Measurements from ENCODE around the gene NOL3. TPM values are rescaled to one million over a fixed set of nuclear protein-coding genes. Genes with fewer than 3 reads are reported as not detected.

Gene NOL3
- total and polyA plus RNA-seq, 2 of the 13 experiments (the other 11 are each of a cell fraction or from before 2014, with no cell fraction given) = 5.7 to 20.5 TPM

DNA sequence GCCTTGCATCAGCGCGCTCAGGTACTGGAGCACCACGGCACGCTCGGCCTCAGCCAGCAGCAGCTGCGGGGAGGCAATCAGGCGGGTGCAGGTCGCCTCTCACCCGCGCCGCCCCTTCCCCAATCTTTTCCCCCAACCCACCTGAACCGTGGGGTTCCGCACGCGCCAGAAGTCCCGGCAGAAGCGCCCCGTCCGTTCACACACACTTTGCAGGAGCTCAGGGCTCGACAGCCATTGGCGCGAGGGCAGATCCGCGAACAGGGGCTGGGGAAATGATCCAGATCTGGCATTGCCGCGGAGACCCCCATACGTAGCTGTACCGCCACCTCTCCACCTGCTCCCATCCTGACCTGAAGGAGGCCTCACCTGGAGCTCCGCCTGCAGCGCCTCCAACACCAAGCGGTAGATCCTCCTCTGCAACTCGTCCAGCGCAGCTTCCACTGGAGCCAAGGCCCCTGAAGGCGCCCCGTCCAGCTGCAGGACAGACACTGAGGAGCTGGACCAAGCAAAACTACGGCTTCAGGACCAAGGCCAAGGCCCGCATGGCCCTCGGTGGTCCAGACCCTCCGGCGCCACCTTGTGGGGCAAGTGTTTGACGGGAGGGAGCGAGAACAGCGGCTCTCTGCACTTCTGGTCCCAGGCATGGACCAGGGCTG is 14.8 kb downstream of the NOL3 start (continued):
- TF ChIP-seq SRY (CRISPR knock-in tag; IDR thresholded peaks at IDR 0.05) (peak; percentile 84), KAT2B (IDR thresholded peaks at IDR 0.05; ENCODE audit: borderline replicate concordance, low read depth, low read length) (no peak), ZNF30 (CRISPR knock-in tag; IDR thresholded peaks at IDR 0.05) (no peak), IKZF5 (CRISPR knock-in tag; IDR thresholded peaks at IDR 0.05) (peak; percentile 96; the same call in 1 of the 2 replicates), ZNF589 (CRISPR knock-in tag; conservative IDR thresholded peaks at IDR 0.05) (peak; percentile 95), PHB2 (IDR thresholded peaks at IDR 0.05; ENCODE audit: partially characterized antibody) (no peak), NAIF1 (CRISPR knock-in tag; IDR thresholded peaks at IDR 0.05; ENCODE audit: borderline replicate concordance) (no peak), GRHL1 (CRISPR knock-in tag; conservative IDR thresholded peaks at IDR 0.05) (no peak), MTF1 (CRISPR knock-in tag; IDR thresholded peaks at IDR 0.05) (no peak), ZNF672 (CRISPR knock-in tag; IDR thresholded peaks at IDR 0.05) (no peak), LRRFIP1 (CRISPR knock-in tag; conservative IDR thresholded peaks at IDR 0.05) (peak; percentile 61; the same call in 1 of the 2 replicates), CREBL2 (CRISPR knock-in tag; IDR thresholded peaks at IDR 0.05; ENCODE audit: borderline replicate concordance) (no peak), PCBP1 (IDR thresholded peaks at IDR 0.05; ENCODE audit: borderline replicate concordance, low read depth, low read length) (no peak), ZFX (CRISPR knock-in tag; IDR thresholded peaks at IDR 0.05; ENCODE audit: low read depth) (peak; percentile 86), ZNF7 (CRISPR knock-in tag; IDR thresholded peaks at IDR 0.05) (peak; percentile 33; the same call in 1 of the 2 replicates), ATF7-NPFF (CRISPR knock-in tag; IDR thresholded peaks at IDR 0.05; ENCODE audit: low read depth) (peak; percentile 92), ERF (CRISPR knock-in tag; IDR thresholded peaks at IDR 0.05) (peak; percentile 98), MNT (IDR thresholded peaks at IDR 0.05) (peak; percentile 51), PREB (CRISPR knock-in tag; IDR thresholded peaks at IDR 0.05) (no peak)
- TF ChIP-seq, protein P1, sequence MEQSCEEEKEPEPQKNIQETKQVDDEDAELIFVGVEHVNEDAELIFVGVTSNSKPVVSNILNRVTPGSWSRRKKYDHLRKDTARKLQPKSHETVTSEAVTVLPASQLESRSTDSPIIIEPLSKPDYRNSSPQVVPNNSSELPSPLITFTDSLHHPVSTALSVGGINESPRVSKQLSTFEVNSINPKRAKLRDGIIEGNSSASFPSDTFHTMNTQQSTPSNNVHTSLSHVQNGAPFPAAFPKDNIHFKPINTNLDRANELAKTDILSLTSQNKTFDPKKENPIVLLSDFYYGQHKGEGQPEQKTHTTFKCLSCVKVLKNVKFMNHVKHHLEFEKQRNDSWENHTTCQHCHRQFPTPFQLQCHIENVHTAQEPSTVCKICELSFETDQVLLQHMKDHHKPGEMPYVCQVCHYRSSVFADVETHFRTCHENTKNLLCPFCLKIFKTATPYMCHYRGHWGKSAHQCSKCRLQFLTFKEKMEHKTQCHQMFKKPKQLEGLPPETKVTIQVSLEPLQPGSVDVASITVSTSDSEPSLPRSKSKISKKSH (CRISPR knock-in tag; IDR thresholded peaks at IDR 0.05; ENCODE audit: borderline replicate concordance) = peak; percentile 96
